H9 (cell line): ENCODE results near the gene SPPL3. TPM values are rescaled to one million over a fixed set of nuclear protein-coding genes. Genes with fewer than 3 reads are reported as not detected.

Experiments used
- DNase-seq: peaks from one replicate; pipeline ENCODE4 v3.0.0-alpha.2; 2017
- H2AFZ ChIP-seq: one replicate; pipeline ENCODE4 v1.6.1; 2013; ENCODE audit warnings: mild to moderate bottlenecking, low read length, control low read depth, moderate library complexity
- H2AK5ac ChIP-seq: 2 replicates; pipeline ENCODE4 v1.6.1; 2013; ENCODE audit warnings: low read length, control low read depth, mixed read lengths; ENCODE audit not compliant: insufficient read length
- H2BK120ac ChIP-seq: one replicate; pipeline ENCODE4 v1.6.1; 2013; ENCODE audit warnings: low read depth, mild to moderate bottlenecking, low read length, control low read depth, inconsistent platforms; ENCODE audit not compliant: poor library complexity, severe bottlenecking
- H2BK12ac ChIP-seq: 2 replicates; pipeline ENCODE4 v1.6.1; 2013; ENCODE audit warnings: low read length, control low read depth, mixed read lengths, low read depth; ENCODE audit not compliant: insufficient read length
- H2BK15ac ChIP-seq: 2 replicates; pipeline ENCODE4 v1.6.1; 2013; ENCODE audit warnings: low read depth, low read length, control low read depth
- H2BK20ac ChIP-seq: one replicate; pipeline ENCODE4 v1.6.1; 2013; ENCODE audit warnings: low read depth, mild to moderate bottlenecking, low read length, control low read depth, inconsistent platforms; ENCODE audit not compliant: poor library complexity, severe bottlenecking
- H2BK5ac ChIP-seq: 2 replicates; pipeline ENCODE4 v1.6.1; 2013; ENCODE audit warnings: low read length, control low read depth, mixed read lengths; ENCODE audit not compliant: insufficient read length
- H3K14ac ChIP-seq: 2 replicates; pipeline ENCODE4 v1.6.1; 2013; ENCODE audit warnings: low read length, control low read depth; ENCODE audit not compliant: insufficient read depth
- H3K18ac ChIP-seq: 2 replicates; pipeline ENCODE4 v1.6.1; 2013; ENCODE audit warnings: low read depth, mild to moderate bottlenecking, mixed read lengths, low read length, control low read depth; ENCODE audit not compliant: insufficient read length
- H3K23ac ChIP-seq: 2 replicates; pipeline ENCODE4 v1.6.1; 2013; ENCODE audit warnings: low read length, control low read depth, mixed read lengths, low read depth; ENCODE audit not compliant: insufficient read length
- H3K23me2 ChIP-seq: 2 replicates; pipeline ENCODE4 v1.6.1; 2013; ENCODE audit warnings: low read depth, mild to moderate bottlenecking, mixed read lengths, low read length, control low read depth; ENCODE audit not compliant: insufficient read length, poor library complexity, severe bottlenecking
- H3K27ac ChIP-seq: 2 replicates; pipeline ENCODE4 v1.5.1; 2013; ENCODE audit warnings: low read length, control low read depth, mixed read lengths, low read depth; ENCODE audit not compliant: insufficient read length
- H3K27me3 ChIP-seq: 2 replicates; pipeline ENCODE4 v1.6.1; 2013; ENCODE audit warnings: low read length, control low read depth, inconsistent platforms; ENCODE audit not compliant: insufficient read depth
- H3K4ac ChIP-seq: 2 replicates; pipeline ENCODE4 v1.6.1; 2013; ENCODE audit warnings: low read depth, mild to moderate bottlenecking, control low read depth, inconsistent platforms, low read length, moderate library complexity
- H3K4me1 ChIP-seq: 2 replicates; pipeline ENCODE4 v1.6.1; 2013; ENCODE audit warnings: low read length, control low read depth, inconsistent platforms; ENCODE audit not compliant: insufficient read depth
- H3K4me2 ChIP-seq: 2 replicates; pipeline ENCODE4 v1.6.1; 2013; ENCODE audit warnings: low read length, control low read depth, mixed read lengths; ENCODE audit not compliant: insufficient read length, insufficient read depth
- H3K56ac ChIP-seq: 2 replicates; pipeline ENCODE4 v1.6.1; 2013; ENCODE audit warnings: low read depth, mild to moderate bottlenecking, mixed read lengths, low read length, control low read depth; ENCODE audit not compliant: insufficient read length
- H3K79me1 ChIP-seq: 2 replicates; pipeline ENCODE4 v1.6.1; 2013; ENCODE audit warnings: low read depth, mild to moderate bottlenecking, moderate library complexity, low read length, control low read depth, inconsistent platforms; ENCODE audit not compliant: insufficient read depth, poor library complexity, severe bottlenecking
- H3K79me2 ChIP-seq: 2 replicates; pipeline ENCODE4 v1.6.1; 2013; ENCODE audit warnings: low read length, control low read depth, inconsistent platforms; ENCODE audit not compliant: insufficient read depth
- H3K9ac ChIP-seq: 2 replicates; pipeline ENCODE4 v1.6.1; 2013; ENCODE audit warnings: low read length, control low read depth, mixed read lengths; ENCODE audit not compliant: insufficient read length; ENCODE audit errors: extremely low read depth
- H3K9me3 ChIP-seq: one replicate; pipeline ENCODE4 v1.6.1; 2013; ENCODE audit warnings: low read depth, low read length, inconsistent platforms; ENCODE audit not compliant: control insufficient read depth
- H3T11ph ChIP-seq: one replicate; pipeline ENCODE4 v1.6.1; 2013; ENCODE audit warnings: mild to moderate bottlenecking, low read length, control low read depth, inconsistent platforms
- H4K20me1 ChIP-seq: one replicate; pipeline ENCODE4 v1.6.1; 2013; ENCODE audit not compliant: control insufficient read depth, insufficient read length, insufficient read depth
- H4K5ac ChIP-seq: 2 replicates; pipeline ENCODE4 v1.6.1; 2013; ENCODE audit warnings: low read depth, mild to moderate bottlenecking, mixed read lengths, low read length, control low read depth; ENCODE audit not compliant: insufficient read length
- H4K8ac ChIP-seq: replicated peaks from 2 replicates; pipeline ENCODE4 v1.6.1; 2013; ENCODE audit warnings: low read length, control low read depth, mixed read lengths, low read depth; ENCODE audit not compliant: insufficient read length
- H4K91ac ChIP-seq: 2 replicates; pipeline ENCODE4 v1.6.1; 2013; ENCODE audit warnings: low read depth, mild to moderate bottlenecking, moderate library complexity, mixed read lengths, low read length, control low read depth; ENCODE audit not compliant: insufficient read length
- H3K27ac Mint-ChIP-seq, 3 experiments: 2 replicates in 2 of 3; 3 replicates in 1 of 3; pipeline ENCODE4 v1.8.0; 2020 to 2021; ENCODE audit warnings: mixed read lengths in 3 of 3, mild to moderate bottlenecking in 1 of 3, moderate library complexity in 1 of 3
- H3K27me3 Mint-ChIP-seq: 2 replicates; pipeline ENCODE4 v1.8.0; 2021; ENCODE audit warnings: low read depth, mild to moderate bottlenecking, moderate library complexity, mixed read lengths
- H3K36me3 Mint-ChIP-seq, 3 experiments: 2 replicates in 2 of 3; 3 replicates in 1 of 3; pipeline ENCODE4 v1.8.0; 2020 to 2021; ENCODE audit warnings: low read depth in 3 of 3, mixed read lengths in 3 of 3; ENCODE audit not compliant: insufficient read depth in 1 of 3
- H3K4me1 Mint-ChIP-seq, 2 experiments: 2 replicates each; pipeline ENCODE4 v1.8.0; 2020; ENCODE audit warnings: mixed read lengths in 2 of 2
- H3K4me3 Mint-ChIP-seq, 2 experiments: 2 replicates in 1 of 2; 3 replicates in 1 of 2; pipeline ENCODE4 v1.8.0; 2020 to 2021; ENCODE audit warnings: mild to moderate bottlenecking in 2 of 2, mixed read lengths in 2 of 2, moderate library complexity in 1 of 2
- H3K9me3 Mint-ChIP-seq, 2 experiments: 2 replicates in 1 of 2; 3 replicates in 1 of 2; pipeline ENCODE4 v1.8.0; 2020; ENCODE audit warnings: mild to moderate bottlenecking in 2 of 2, mixed read lengths in 2 of 2, moderate library complexity in 1 of 2
- WGBS: extraction: QIAGEN DNeasy Blood & Tissue Kit; methylation state at CpG from one replicate; pipeline ENCODE4 v1.1.7; 2013; ENCODE audit warnings: missing lambda C conversion rate, low lambda C conversion rate, mixed read lengths; ENCODE audit not compliant: insufficient read length; ENCODE audit errors: extremely low coverage; 5-methylcytosine and 5-hydroxymethylcytosine counted together
- total RNA-seq: library from RNA; stranded (reverse); gene quantifications from 2 replicates; pipeline ENCODE4 v1.2.1, GENCODE V29; 2021
- TF ChIP-seq, protein P1 (sequence below): fragments of 200-600 bp; sonication (generic); conservative IDR thresholded peaks from 3 replicates; pipeline ENCODE4 v1.8.0; 2021; ENCODE audit warnings: antibody characterized with exemption, mild to moderate bottlenecking

The SPPL3 gene
- total RNA-seq, 1 experiment from 2014 or later: 46.3 TPM

DNA sequence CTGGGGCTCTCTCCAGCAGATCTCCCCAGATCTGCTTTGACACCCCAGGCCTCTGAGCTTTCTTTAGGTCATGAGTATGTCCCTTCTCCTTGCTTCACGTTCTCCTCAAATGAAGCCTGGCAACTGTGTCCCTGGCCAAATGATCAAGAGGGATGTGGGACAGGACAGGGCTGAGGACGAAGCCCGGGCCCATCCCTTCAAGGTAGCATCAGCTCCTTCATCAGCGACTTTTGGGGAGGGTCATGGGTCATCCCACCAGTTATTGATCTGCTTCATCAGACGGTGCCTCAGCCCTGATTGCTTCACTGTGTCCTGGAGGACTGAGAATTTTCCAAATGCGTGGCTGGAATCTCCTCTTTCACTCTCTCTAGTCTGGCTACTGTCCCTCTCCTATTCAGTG, 146.2 kb downstream of the SPPL3 start:
- Histone ChIP-seq H2BK15ac (no peak overlapping the region), H3K56ac (no peak overlapping the region), H4K8ac (no peak overlapping the region), H3K27me3 (no peaks in the 10 kb centered on the region), H3K79me2 (no peaks in the 10 kb centered on the region), H4K5ac (no peak overlapping the region), H3K9ac (no peak overlapping the region), H3K27ac (no peak overlapping the region), H3K4ac (no peak overlapping the region), H3K14ac (no peak overlapping the region; the same call in 1 of the 2 replicates), H2BK20ac (no peak overlapping the region), H2BK120ac (no peak overlapping the region), H2BK12ac (no peak overlapping the region), H3T11ph (no peak overlapping the region), H3K23me2 (no peaks in the 10 kb centered on the region), H3K9me3 (no peaks in the 10 kb centered on the region), H3K18ac (no peak overlapping the region), H2AK5ac (no peak overlapping the region), H3K23ac (no peak overlapping the region), H3K4me1 (peaks cover 2% of the 10 kb centered on the region; the same call in 1 of the 2 replicates), H4K91ac (no peak overlapping the region), H2BK5ac (no peak overlapping the region), H3K79me1 (no peaks in the 10 kb centered on the region), H4K20me1 (no peaks in the 10 kb centered on the region), H2AFZ (no peak overlapping the region), H3K4me2 (no peak overlapping the region)
- DNase-seq: no peak
- WGBS: no CpG with 5 or more reads among the region's 6 CpGs
- peaks cover 6 to 12% of the 10 kb centered on the region in 2 experiments; a peak in 4 of 5 replicates for H3K9me3 Mint-ChIP-seq
- H3K27me3 Mint-ChIP-seq: no peaks in the 10 kb centered on the region; the same call in 1 of the 2 replicates
- H3K27ac Mint-ChIP-seq: no peak overlapping the region; a peak in 1 of 7 replicates
- TF ChIP-seq, protein P1, sequence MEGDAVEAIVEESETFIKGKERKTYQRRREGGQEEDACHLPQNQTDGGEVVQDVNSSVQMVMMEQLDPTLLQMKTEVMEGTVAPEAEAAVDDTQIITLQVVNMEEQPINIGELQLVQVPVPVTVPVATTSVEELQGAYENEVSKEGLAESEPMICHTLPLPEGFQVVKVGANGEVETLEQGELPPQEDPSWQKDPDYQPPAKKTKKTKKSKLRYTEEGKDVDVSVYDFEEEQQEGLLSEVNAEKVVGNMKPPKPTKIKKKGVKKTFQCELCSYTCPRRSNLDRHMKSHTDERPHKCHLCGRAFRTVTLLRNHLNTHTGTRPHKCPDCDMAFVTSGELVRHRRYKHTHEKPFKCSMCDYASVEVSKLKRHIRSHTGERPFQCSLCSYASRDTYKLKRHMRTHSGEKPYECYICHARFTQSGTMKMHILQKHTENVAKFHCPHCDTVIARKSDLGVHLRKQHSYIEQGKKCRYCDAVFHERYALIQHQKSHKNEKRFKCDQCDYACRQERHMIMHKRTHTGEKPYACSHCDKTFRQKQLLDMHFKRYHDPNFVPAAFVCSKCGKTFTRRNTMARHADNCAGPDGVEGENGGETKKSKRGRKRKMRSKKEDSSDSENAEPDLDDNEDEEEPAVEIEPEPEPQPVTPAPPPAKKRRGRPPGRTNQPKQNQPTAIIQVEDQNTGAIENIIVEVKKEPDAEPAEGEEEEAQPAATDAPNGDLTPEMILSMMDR: no peak
- peaks cover 19 to 20% of the 10 kb centered on the region in 2 experiments for H3K4me1 Mint-ChIP-seq
- H3K4me3 Mint-ChIP-seq: no peak overlapping the region
- peaks cover 0 to 25% (median 2%) of the 10 kb centered on the region in 3 experiments; a peak in 4 of 7 replicates for H3K36me3 Mint-ChIP-seq
